ENCODE results near the gene MOB3A.

GRCh38 chr19:2047076-2047448, 49.1 kb downstream of the MOB3A start:
- TF ChIP-seq POLR2A (IDR thresholded peaks at IDR 0.05) (no peak), CTCF (IDR thresholded peaks at IDR 0.05) (no peak), POLR2AphosphoS5 (IDR thresholded peaks at IDR 0.05) (no peak), EP300 (IDR thresholded peaks at IDR 0.05) (no peak)

Data from stomach (tissue), 4 donors.